Esophagus muscularis mucosa (tissue), 4 donors: ENCODE measurements around the gene CERCAM. TPM values are rescaled to one million over a fixed set of nuclear protein-coding genes. Genes with fewer than 3 reads are reported as not detected.

Experiments used
- DNase-seq: peaks from one replicate; pipeline ENCODE4 v3.0.0-alpha.2; 2017; ENCODE audit errors: extremely low spot score
- H3K27ac ChIP-seq, 4 donors: fragments of 200-600 bp; sonication (generic); replicated peaks in 1 of 4; 1 replicate in 3 of 4; 2 replicates in 1 of 4; pipeline ENCODE4 v1.5.1; 2016 to 2019; ENCODE audit warnings: mild to moderate bottlenecking in 1 of 4
- H3K27me3 ChIP-seq, 4 donors: fragments of 200-600 bp; sonication (generic); one replicate each; pipeline versions ENCODE4 v1.5.1 to v1.6.0; 2016 to 2019
- H3K36me3 ChIP-seq, 4 donors: fragments of 200-600 bp; sonication (generic); one replicate each; pipeline ENCODE4 v1.5.1; 2016 to 2019
- H3K4me1 ChIP-seq, 4 donors: fragments of 200-600 bp; sonication (generic); one replicate each; pipeline ENCODE4 v1.5.1; 2016 to 2019
- H3K4me3 ChIP-seq, 4 donors: fragments of 200-600 bp; sonication (generic); 1 replicate in 2 of 4; 2 replicates in 2 of 4; pipeline ENCODE4 v1.5.1; 2016 to 2019; ENCODE audit warnings: mild to moderate bottlenecking in 4 of 4, moderate library complexity in 1 of 4
- H3K9me3 ChIP-seq, 4 donors: fragments of 200-600 bp; sonication (generic); 1 replicate in 3 of 4; 2 replicates in 1 of 4; pipeline ENCODE4 v1.5.1; 2016 to 2019
- EP300 ChIP-seq: sonication (generic); formaldehyde crosslinking; IDR thresholded peaks from one replicate; pipeline ENCODE4 v1.6.1; 2017; ENCODE audit warnings: antibody characterized with exemption
- POLR2A ChIP-seq: fragments of 450-650 bp; IDR thresholded peaks from one replicate; pipeline ENCODE4 v1.6.1; 2017; ENCODE audit warnings: antibody characterized with exemption, moderate library complexity, mild to moderate bottlenecking, low read depth
- POLR2AphosphoS5 ChIP-seq, 2 donors: sonication (generic); formaldehyde crosslinking; IDR thresholded peaks; one replicate each; pipeline ENCODE4 v1.6.1; 2017; ENCODE audit warnings: antibody characterized with exemption in 2 of 2
- WGBS: methylation state at CpG from one replicate; pipeline ENCODE4 v1.1.5; 2018; 5-methylcytosine and 5-hydroxymethylcytosine counted together
- intact Hi-C: fragments of 100-400 bp; cut with DNase I; formaldehyde crosslinking; loops from one replicate; pipeline ENCODE4 v1.15.1; 2023
- total RNA-seq, 4 donors: library from RNA; depleted of rRNA; stranded (reverse); fragments of >200 nt; gene quantifications; one replicate each; pipeline versions ENCODE4 v1.1.0 to v1.2.1, GENCODE V29; 2016
- TF ChIP-seq, protein P1 (sequence below), 3 experiments: fragments of 200-600 bp in 2 of 3; fragments of 450-650 bp in 1 of 3; sonication (generic) in 2 of 3; IDR thresholded peaks; one replicate each; pipeline ENCODE4 v1.5.1; 2017 to 2019; ENCODE audit warnings: antibody characterized with exemption in 3 of 3, mild to moderate bottlenecking in 2 of 3, moderate library complexity in 1 of 3

CERCAM gene
- total RNA-seq, 4 donors from 2014 or later, result 21.7 to 31.0 (median 27.5) TPM

DNA sequence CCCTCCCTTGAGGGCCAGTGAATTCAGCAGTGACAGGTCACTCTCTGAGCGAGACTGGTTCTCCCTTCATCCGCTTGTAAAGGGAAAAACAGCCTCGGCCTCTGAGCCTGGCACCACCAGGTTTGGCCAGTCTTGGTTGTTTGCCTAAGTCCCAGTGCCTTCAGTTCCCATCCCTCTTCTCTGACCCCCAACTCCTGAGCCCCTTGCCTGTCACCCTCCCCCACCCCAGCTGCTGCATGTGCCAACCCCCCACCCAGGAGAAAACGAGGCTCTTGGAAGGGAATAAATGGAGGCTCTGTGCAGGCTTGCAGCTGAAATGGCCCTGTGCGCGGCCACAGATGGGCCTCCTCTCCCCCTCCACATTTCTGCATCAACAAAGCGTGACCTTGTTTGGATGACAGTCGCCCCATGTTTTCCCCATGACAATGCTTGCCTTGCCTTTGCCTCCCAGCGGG lies 46.4 kb upstream of the CERCAM start:
- intact Hi-C loops, result no loop called here
- H3K9me3 ChIP-seq, result no peaks in the 10 kb centered on the region
- TF ChIP-seq, protein P1, sequence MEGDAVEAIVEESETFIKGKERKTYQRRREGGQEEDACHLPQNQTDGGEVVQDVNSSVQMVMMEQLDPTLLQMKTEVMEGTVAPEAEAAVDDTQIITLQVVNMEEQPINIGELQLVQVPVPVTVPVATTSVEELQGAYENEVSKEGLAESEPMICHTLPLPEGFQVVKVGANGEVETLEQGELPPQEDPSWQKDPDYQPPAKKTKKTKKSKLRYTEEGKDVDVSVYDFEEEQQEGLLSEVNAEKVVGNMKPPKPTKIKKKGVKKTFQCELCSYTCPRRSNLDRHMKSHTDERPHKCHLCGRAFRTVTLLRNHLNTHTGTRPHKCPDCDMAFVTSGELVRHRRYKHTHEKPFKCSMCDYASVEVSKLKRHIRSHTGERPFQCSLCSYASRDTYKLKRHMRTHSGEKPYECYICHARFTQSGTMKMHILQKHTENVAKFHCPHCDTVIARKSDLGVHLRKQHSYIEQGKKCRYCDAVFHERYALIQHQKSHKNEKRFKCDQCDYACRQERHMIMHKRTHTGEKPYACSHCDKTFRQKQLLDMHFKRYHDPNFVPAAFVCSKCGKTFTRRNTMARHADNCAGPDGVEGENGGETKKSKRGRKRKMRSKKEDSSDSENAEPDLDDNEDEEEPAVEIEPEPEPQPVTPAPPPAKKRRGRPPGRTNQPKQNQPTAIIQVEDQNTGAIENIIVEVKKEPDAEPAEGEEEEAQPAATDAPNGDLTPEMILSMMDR (IDR thresholded peaks at IDR 0.05), result no peak
- TF ChIP-seq EP300, result no peak
- no peak for TF ChIP-seq POLR2A
- no peak for TF ChIP-seq POLR2AphosphoS5 (IDR thresholded peaks at IDR 0.05)
- peaks cover 21 to 40% (median 29%) of the 10 kb centered on the region in 4 donors for H3K4me1 ChIP-seq
- DNase-seq, result no peak
- WGBS, result 86% methylated on average over 9 of the region's 9 CpGs
- H3K36me3 ChIP-seq, result peaks cover 8 to 55% (median 35%) of the 10 kb centered on the region in 4 donors
- H3K27ac ChIP-seq, result no peak overlapping the region
- no peak overlapping the region for H3K4me3 ChIP-seq
- H3K27me3 ChIP-seq, result no peaks in the 10 kb centered on the region

DNA sequence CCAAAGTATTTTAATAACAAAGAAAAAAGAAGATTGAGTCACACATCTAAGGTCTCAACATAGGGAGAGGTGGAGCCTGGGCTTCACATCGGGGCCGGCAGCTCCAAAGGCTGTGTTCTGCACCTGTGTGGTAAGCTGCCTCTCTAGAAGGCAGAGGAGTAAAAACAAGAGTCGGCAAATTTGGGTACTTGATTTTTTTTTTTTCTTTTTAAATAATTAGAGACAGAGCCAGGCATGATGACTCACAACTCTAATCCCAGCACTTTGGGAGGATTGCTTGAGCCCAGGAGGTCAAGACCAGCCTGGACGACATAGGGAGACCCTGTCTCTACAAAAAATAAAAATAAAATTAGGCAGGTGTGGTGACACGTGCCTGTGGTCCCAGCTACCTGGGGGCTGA lies 44.8 kb upstream of the CERCAM start:
- peaks cover 13 to 30% (median 21%) of the 10 kb centered on the region in 4 donors for H3K4me1 ChIP-seq
- H3K27me3 ChIP-seq, result no peaks in the 10 kb centered on the region
- DNase-seq, result no peak
- H3K9me3 ChIP-seq, result no peaks in the 10 kb centered on the region
- no peak for TF ChIP-seq POLR2A
- no peak for TF ChIP-seq POLR2AphosphoS5 (IDR thresholded peaks at IDR 0.05)
- TF ChIP-seq, protein P1 (IDR thresholded peaks at IDR 0.05), result no peak
- no peak for TF ChIP-seq EP300
- H3K36me3 ChIP-seq, result peaks cover 13 to 71% (median 51%) of the 10 kb centered on the region in 4 donors
- no peak overlapping the region for H3K27ac ChIP-seq
- intact Hi-C loops, result no loop called here
- no peak overlapping the region for H3K4me3 ChIP-seq
- WGBS, result 84% methylated on average over 5 of the region's 5 CpGs

DNA sequence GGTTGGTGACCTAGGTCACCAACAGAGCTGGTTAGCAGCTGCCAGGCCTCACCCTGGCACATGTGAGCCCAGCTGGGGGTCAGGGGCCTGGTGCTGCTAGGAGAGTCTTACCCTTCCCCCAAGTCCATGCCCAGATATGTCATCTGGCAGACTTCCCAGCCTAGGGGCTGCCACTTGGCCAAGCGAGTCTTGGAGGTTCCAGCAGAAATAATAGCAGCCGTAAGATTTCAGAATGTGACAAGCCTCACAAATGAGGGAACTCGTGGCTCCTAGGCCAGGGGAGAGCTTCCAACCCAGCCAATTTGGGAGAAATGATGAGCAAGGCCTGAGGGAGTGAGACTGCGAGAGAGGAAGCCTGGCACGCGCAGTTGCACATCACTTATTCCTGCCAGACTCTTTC lies 38.4 kb upstream of the CERCAM start:
- H3K9me3 ChIP-seq, result no peaks in the 10 kb centered on the region
- 70% methylated on average over 6 of the region's 6 CpGs for WGBS
- peaks cover 40 to 100% (median 87%) of the 10 kb centered on the region in 4 donors for H3K36me3 ChIP-seq

DNA sequence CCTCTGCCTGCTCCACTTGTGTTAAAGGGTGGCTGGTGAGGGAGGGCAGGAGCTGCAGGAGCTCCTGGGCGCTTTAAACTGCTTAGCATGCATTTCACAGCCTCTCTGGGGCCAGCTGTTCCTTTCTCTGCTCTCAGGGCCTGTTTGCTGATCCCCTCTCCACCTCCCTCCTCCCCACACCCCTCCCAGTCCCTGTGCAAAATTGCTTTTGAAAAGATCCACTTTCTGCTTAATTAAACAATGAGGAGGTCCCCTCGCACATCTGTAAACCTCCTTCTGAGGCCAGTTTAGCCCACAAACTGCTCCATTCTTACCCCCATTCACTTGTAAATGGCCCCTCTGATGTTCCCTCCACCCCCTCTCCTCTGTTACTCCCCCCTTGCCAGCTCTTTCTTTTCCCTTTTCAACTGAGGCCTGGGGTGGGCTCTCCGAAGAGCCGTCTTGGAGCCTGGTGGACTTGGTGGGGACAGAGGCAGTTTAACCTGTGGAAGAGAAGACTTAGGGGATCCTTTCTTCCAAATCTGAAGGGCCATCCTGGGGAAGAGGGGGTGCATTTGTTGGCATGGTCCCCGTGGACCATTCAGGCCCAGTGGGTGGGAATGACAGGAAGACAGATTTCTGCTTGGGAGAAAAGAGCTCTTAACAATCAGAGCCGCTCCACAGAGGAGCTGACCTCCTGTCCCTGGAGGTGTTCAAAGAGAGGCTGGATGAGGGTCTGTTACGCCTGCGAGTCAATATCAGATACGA lies 37.5 kb upstream of the CERCAM start:
- Histone ChIP-seq H3K4me1 (peaks cover 4 to 16% (median 9%) of the 10 kb centered on the region in 4 donors), H3K27me3 (no peaks in the 10 kb centered on the region), H3K4me3 (no peak overlapping the region), H3K9me3 (no peaks in the 10 kb centered on the region), H3K36me3 (peaks cover 42 to 100% (median 91%) of the 10 kb centered on the region in 4 donors), H3K27ac (no peak overlapping the region)
- WGBS, result 82% methylated on average over 9 of the region's 9 CpGs
- TF ChIP-seq POLR2AphosphoS5 (IDR thresholded peaks at IDR 0.05) (no peak), EP300 (no peak), POLR2A (no peak)
- TF ChIP-seq, protein P1 (IDR thresholded peaks at IDR 0.05), result no peak
- intact Hi-C loops, result no loop called here
- no peak for DNase-seq

More for the DNA sequence above, 38.4 kb upstream of the CERCAM start:
- H3K4me3 ChIP-seq, result no peak overlapping the region
- TF ChIP-seq POLR2AphosphoS5 (IDR thresholded peaks at IDR 0.05), result no peak
- TF ChIP-seq, protein P1 (IDR thresholded peaks at IDR 0.05), result no peak
- no peak for TF ChIP-seq POLR2A
- TF ChIP-seq EP300, result no peak
- H3K27ac ChIP-seq, result peak overlapping the region in 1 of 4 donors; percentile 36
- H3K27me3 ChIP-seq, result no peaks in the 10 kb centered on the region
- DNase-seq, result no peak
- peaks cover 4 to 16% (median 9%) of the 10 kb centered on the region in 4 donors for H3K4me1 ChIP-seq
- intact Hi-C loops, result no loop called here
